HG02884 (cell line): ENCODE results near the gene MEGF8.
"Not testable (repeated sequence)": the region's sequence is repeated elsewhere in the genome, so short reads cannot be mapped to it uniquely, and the experiment has no call there.

ENCODE experiments used
- ATAC-seq: cut with Tn5 transposase; IDR thresholded peaks from one replicate; pipeline ENCODE4 v1.9.1; 2021; ENCODE audit warnings: mild to moderate bottlenecking, moderate library complexity; ENCODE audit not compliant: unreplicated experiment

Gene MEGF8

DNA sequence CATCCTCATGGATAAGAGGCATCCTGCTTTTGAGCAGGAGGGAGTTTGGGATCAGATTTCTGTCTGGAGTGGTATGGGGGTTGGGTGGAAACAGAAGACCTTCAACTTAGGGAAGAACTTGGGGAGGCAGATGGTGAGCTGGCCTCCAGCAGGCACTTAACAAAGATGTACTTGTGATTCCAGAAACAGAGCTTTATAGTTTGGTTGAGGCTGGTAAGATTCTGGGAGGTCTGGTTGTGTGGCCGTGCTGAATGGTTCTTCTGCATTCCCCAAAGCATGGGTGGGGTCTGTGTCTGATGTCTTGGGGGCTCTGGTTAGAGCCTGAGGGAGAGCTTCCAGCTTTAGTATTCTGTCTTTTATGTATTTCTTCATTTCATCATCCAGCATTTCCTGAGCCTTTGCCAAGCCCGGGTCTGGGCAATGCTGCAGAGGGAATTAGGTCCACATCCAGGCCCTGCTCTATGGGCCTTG, 4.8 kb downstream of the MEGF8 start:
- ATAC-seq, result no peak

DNA sequence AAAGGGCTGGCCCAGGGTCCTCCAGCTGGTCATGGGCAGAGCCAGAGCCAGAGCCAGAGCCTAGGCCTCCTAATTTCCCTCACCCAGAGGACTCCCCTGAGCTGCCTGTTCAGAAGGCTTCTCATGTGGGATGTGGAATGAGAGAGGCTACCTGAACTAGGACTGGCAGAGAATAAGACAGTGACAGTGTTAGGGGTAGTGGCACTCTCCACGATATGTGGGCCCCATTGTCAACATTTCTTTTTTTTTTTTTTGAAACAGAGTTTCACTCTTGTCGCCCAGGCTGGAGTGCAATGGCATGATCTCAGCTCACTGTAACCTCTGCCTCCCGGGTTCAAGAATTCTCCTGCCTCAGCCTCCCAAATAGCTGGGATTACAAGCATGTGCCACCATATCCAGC, 5.9 kb downstream of the MEGF8 start:
- ATAC-seq, result not testable (repeated sequence)

DNA sequence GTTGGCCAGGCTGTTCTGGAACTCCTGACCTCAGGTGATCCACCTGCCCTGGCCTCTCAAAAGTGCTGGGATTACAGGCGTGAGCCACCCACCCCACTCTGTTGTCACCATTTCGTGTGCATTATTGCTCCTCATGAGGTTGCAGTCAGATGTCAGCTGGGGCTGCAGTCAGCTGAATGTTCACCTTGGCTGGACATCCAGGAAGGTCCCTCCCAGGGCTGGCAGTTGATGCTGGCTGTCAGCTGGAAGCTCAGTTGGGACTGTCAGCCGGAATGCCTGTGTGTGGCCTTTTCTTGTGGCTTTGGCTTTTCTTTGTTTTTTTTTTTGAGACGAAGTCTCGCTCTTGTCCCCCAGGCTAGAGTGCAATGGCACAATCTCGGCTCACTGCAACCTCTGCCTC, 6.6 kb downstream of the MEGF8 start:
- no peak for ATAC-seq

DNA sequence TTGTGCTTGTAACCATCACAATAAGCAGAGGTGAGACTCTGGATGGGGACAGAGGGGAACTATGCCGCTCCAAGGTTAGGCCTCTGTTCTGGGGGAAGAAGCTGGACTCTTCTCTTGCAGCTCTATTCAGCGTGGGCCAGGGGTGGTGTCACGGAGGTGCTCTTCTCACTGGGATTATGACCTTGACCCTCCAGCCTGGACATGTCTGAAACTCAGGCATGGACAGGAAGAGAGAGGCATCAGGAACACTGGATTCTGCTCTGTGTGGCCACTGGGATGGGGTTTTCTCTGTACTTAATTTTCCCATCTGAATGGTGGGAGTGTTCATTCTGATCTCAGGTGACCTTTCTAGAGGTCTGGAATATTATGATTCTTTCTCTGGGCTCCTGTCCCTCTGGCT, 7.6 kb downstream of the MEGF8 start:
- no peak for ATAC-seq

DNA sequence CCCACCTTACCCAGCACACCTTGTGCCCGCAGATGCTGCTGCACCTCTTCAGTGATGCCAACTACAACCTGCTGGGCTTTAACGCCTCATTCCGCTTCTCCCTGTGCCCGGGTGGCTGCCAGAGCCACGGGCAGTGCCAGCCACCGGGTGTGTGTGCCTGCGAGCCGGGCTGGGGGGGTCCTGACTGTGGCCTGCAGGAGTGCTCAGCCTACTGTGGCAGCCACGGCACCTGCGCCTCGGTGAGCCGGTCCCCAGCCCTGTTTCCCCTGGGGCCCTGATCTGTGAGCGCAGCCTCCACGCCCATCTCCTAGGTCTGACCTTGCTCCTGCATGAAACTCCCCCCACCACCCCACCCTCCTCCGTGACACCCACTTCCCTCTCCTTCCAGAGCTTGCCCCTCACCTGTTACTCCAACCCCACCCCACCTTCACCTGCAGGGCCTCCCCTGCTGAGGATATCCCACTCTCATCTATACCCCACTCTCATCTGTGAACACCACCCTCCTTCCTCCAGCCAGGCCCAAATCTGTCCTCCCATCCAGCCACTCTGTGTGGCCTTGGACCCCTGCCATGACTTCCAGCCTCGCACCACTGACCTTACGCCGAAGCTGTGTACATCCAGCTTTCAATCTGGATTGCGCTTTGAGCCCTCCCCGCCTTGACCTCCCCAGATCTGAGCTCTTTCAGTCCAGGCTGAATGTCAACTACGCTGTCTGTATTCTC, 8.7 kb downstream of the MEGF8 start:
- no peak for ATAC-seq

DNA sequence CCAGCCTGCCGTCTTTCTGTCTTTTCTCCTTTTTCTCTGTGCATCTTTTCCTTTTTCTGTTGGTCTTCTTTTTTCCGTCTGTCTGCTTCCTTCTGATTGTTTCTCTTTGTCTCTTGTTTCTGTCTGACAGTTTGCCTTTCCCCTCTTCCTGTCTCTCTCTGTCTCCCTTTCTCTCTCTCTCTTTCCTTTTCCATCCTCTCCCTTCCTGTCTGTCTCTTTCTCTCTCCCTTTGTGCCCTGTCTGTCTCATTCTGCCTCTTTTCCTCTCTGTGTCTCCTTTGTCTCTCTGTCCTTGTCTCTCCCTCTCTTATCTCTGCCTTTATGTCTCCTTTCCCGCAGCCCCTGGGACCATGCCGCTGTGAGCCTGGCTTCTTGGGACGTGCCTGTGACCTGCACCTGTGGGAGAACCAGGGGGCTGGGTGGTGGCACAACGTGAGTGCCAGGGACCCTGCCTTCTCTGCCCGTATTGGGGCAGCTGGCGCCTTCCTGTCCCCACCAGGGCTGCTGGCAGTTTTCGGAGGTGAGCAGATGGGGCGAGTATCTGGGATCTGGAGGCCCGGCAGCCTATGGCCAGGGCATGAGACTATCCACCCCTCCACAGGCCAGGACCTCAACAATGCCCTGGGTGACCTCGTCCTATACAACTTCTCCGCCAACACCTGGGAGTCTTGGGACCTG, 9.4 kb downstream of the MEGF8 start:
- ATAC-seq, result no peak

DNA sequence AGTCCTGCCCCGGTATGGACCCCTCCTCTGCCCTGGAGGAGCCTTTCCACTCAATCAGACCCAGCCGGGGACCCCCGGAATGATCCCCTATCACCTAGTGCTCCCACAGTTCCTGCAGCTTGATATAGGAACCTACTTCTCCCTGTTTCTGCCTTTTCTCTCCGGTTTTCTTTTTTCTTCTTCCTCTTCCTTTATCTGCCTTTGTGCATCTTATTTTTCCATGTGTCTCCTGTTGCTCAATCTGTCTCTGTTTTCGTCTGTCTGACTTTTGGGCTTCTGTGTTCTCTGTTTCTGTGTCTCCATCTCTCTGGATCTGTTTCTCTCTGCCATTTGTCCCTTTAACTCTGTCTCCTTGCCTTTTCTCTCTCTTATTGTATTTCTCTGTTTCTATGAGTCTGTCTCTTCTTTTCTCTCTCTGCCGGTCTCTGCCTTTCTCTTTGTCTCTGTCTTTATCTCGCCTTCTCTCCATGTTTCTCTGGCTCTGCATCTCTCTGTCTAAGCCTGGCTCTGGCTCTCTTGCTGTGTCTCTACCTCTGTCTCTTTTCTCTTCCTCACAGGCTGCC, 10.0 kb downstream of the MEGF8 start:
- no peak for ATAC-seq

DNA sequence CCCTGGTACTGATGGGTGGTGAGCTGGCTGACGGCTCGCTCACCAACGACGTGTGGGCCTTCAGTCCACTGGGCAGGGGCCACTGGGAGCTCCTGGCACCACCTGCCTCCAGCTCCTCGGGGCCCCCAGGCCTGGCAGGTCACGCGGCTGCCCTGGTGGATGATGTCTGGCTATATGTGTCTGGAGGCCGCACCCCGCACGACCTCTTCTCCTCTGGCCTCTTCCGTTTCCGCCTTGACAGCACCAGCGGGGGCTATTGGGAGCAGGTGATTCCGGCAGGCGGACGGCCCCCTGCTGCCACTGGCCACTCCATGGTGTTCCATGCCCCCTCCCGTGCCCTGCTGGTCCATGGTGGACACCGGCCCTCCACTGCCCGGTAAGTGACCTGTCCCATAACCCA, 10.5 kb downstream of the MEGF8 start:
- ATAC-seq, result no peak

DNA sequence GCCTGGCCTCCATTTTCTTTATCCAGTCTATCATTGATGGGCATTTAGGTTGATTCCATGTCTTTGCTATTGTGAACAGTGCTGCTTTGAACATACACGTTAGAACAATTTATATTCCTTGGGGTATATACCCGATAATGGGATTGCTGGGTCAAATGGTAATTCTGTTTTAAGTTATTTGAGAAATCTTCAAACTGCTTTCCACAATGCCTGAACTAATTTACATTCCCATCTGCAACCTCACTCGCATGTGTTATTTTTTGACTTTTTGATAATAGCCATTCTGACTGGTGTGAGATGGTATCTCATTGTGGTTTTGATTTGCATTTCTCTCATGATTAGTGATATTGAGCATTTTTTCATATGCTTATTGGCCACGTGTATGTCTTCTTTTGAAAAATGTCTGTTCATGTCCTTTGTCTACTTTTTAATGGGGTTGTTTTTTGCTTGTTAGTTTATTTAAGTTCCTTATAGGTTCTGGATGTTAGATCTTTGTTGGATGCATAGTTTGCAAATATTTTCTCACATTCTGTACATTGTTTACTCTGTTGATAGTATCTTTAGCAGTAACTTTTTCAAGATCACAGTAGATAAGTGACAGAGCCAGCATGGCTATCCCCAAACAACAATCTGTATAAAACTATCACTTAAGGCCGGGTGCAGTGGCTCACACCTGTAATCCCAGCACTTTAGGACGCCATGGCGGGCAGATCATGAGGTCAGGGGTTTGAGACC, 13.9 kb downstream of the MEGF8 start:
- not testable (repeated sequence) for ATAC-seq

DNA sequence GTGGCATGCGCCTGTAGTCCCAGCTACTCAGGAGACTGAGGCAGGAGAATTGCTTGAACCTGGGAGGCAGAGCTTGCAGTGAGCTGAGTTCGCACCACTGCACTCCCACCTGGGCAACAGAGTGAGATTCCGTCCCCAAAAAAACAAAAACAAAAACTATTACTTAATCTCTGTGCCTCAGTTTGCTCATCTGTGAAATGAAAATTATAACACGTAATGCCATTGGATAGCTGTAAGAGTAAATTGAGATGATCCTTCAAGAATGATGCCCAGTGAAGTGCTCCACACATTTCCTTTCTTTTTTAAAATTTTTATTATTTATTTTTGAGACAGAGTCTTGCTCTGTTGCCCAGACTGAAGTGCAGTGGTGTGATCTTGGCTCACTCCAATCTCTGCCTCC, 14.5 kb downstream of the MEGF8 start:
- not testable (repeated sequence) for ATAC-seq

DNA sequence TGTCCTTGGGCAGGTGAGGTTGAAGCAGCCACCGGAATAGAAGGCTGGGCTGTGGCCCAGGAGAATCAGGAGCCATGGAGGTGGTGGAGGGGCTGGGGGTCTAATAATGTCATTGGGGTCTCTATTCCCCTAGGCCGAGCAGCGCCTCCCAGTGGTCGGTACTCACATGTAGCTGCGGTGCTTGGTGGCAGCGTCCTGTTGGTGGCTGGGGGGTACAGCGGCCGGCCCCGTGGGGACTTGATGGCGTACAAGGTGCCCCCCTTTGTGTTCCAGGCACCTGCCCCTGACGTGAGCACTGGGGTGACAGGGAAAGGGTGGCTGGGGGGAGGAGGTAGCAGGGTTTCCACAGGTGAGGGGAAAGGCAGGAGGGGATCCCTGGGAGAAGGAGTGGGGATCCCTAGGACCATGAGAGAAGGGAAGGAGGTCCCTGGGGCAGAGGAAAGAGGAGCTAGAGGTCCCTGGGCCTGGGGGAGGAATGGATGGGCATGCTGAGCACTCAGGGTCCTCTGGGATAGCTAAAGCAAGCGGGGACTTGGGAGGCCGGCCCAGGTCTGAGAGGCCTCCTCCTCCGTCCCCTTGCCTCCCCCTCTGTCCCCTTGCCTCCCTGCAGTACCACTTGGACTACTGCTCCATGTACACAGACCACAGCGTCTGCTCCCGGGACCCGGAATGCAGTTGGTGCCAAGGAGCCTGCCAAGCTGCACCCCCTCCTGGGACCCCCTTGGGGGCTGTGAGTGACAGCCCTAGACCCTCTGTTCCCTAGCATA, 18.1 kb downstream of the MEGF8 start:
- ATAC-seq, result no peak

DNA sequence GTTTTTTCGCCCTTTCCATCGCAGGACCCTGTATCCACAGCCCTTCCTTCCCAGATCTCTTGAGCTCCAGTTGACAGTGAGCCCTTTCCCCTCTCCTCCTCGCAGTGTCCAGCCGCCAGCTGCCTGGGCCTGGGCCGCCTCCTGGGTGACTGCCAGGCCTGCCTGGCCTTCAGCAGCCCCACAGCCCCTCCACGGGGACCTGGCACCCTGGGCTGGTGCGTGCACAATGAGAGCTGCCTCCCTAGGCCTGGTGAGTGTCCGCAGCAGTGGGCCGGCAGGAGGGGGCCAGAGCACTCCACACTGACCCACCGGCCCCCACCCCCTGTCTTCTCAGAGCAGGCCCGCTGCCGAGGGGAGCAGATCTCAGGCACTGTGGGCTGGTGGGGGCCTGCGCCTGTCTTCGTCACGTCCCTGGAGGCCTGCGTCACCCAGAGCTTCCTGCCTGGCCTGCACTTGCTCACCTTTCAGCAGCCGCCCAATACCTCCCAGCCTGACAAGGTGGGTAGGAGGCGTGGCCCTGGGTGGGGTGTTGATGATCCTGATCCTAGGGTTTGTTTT, 19.0 kb downstream of the MEGF8 start:
- ATAC-seq, result no peak

DNA sequence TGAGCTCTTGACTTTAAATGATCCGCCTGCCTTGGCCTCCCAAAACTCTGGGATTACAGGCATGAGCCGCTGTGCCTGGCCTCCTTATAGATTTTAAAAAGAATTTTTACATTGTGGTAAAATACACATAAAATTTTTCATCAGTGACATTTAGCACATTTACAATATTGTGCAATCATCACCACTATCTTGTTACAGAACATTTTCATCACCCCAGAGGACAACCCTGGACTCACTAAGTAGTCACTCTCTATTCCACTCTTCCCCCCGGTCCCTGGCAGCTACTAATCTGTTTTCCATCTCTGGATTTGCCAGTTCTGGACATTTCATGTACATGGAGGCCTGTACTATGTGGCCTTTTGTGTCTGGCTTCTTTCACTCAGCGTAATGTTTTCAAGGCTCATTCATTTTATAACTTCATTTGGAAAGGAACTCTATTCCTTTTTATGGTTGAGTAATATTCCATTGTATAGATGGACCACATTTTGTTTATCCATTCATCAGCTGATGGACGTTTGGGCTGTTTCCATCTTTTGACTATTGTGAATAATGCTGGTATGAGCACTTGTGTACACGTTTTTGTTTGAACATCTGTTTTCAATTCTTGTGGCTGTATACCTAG, 19.9 kb downstream of the MEGF8 start:
- ATAC-seq, result no peak

DNA sequence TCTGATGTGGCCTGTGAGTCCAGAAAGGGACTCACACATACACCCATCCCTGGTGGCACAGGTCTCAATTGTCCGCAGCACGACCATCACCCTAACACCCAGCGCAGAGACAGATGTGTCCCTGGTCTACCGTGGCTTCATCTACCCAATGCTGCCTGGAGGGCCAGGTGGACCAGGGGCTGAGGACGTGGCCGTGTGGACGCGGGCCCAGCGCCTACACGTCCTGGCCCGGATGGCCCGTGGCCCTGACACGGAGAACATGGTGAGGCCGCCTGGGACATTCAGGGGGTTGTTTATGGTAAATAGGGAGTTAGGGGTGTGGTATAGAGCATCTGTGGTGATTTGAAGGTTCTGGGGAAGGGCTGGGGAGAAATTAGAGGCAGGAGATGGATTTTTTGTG, 22.8 kb downstream of the MEGF8 start:
- ATAC-seq, result no peak

DNA sequence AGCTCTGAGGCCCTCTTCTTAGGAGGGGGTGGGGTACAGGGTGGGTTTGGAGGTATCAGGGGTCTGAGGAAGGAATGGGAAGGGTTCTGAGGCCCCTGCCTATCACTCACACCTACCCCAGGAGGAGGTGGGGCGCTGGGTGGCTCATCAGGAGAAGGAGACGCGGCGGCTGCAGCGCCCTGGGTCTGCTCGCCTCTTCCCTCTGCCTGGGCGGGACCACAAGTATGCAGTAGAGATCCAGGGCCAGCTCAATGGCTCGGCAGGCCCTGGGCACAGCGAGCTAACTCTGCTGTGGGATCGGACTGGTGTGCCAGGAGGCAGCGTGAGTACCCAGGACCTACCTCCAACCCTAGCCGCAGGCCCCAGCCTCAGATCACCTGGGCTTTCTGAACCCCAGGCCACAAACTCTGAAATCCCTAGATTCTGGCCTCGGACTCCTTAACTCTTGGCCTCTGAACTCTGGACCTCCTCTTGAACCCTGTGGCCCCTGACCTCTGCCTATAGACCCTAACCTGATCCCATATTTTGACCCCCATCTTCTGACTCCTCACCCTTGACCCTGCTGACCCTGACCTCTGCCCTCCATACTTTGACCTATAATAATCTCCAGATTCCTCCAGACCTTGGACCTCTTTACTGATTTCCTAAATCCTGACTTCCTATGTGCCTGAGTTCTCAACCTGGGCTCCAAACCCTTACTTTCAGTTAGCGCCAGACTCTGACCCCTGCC, 24.1 kb downstream of the MEGF8 start:
- ATAC-seq, result no peak

DNA sequence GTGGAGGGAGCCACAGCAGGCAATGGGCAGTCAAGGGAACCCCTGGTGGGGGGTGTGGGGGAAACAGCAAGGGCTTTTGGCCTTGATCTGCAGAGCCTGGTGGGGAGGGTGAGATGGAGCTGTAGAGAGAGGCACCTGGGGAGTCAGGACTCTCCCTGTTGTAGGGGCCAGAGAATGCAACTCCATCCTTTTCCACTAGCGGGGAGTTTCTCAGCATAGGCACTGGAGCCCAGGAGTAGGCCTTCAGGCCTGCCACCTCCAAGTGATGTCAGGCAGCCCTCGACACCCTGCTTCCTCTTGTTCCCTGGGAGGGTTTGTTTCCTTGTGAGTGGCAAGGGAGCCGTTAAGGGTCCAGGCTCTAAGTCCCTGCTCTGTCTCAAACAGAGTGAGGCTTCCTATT, 25.0 kb downstream of the MEGF8 start:
- ATAC-seq, result no peak

DNA sequence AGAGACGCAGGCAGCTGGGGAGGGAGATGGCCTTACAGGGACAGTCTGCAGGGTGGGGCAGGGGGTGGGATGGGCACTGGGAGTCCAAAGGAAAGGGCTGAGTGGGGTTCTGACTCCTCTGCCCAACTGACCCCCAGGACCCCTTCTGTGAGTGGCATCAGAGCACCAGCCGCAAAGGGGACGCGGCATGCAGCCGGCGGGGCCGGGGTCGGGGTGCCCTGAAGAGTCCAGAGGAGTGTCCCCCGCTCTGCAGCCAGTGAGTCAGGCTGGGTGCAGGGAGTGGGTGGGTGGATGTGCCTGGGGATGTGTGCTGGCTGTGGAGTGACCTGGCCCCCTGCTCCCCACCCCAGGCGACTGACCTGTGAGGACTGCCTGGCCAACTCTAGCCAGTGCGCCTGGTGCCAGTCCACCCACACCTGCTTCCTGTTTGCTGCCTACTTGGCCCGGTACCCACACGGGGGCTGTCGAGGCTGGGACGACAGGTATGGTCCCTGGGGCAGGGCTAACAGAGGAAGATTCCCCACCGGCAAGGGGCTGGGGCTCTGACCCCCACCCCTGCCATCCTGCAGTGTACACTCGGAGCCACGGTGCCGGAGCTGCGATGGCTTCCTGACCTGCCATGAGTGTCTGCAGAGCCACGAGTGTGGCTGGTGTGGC, 25.8 kb downstream of the MEGF8 start:
- no peak for ATAC-seq

DNA sequence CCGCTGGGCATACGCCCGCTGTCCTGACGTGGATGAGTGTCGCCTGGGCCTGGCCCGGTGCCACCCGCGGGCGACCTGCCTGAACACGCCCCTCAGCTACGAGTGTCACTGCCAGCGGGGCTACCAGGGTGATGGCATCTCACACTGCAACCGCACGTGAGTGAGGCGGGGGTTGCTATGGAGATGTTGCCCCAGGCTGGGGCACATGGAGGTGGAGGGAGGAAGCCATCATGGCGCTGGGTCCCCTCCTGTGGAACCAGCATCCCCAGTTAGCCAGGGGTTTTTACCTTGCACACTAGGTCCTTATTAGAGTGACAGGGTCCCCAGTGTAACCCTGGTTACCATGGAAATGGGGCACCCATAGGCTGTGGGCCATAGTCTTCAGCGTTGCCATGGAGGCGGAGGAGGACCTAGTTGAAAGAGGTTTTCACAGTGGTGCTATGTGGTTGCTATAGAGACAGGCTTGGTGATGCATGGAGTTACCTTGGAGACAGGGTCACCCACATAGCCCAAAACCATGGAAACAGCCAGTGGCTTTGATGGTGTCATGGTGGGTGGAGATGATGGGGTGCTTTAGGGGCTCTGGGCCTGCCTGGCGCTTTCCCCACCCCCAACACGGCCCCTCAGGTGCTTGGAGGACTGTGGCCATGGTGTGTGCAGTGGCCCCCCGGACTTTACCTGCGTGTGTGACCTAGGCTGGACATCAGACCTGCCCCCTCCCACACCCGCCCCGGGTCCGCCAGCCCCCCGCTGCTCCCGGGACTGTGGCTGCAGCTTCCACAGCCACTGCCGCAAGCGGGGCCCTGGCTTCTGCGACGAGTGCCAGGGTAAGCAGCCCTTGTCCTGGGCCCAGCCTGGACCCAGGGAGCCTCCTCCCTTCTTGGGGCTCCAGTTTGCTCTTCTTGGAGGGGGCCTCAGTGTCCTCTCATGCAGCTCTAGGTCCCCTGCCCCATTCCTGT, 27.1 kb downstream of the MEGF8 start:
- ATAC-seq, result no peak
